Sigmoid colon (tissue), 7 donors: ENCODE results near the gene IGF2BP3. TPM values are rescaled to one million over a fixed set of nuclear protein-coding genes. Genes with fewer than 3 reads are reported as not detected.

Experiments used
- DNase-seq: peaks from one replicate; pipeline ENCODE4 v3.0.0-alpha.2; 2019
- H3K27ac ChIP-seq, 4 donors: fragments of 200-600 bp; sonication (generic); one replicate each; pipeline ENCODE4 v1.5.1; 2016 to 2019; ENCODE audit warnings: mild to moderate bottlenecking in 1 of 4
- H3K27me3 ChIP-seq, 3 donors: fragments of 200-600 bp; sonication (generic); one replicate each; pipeline ENCODE4 v1.5.1; 2019; ENCODE audit warnings: mild to moderate bottlenecking in 1 of 3
- H3K36me3 ChIP-seq, 4 donors: fragments of 200-600 bp; sonication (generic); one replicate each; pipeline ENCODE4 v1.5.1; 2016 to 2019
- H3K4me1 ChIP-seq, 4 donors: fragments of 200-600 bp; sonication (generic); one replicate each; pipeline ENCODE4 v1.5.1; 2017 to 2019
- H3K4me3 ChIP-seq, 4 donors: fragments of 200-600 bp; sonication (generic); one replicate each; pipeline ENCODE4 v1.5.1; 2017 to 2019; ENCODE audit warnings: mild to moderate bottlenecking in 2 of 4, moderate library complexity in 1 of 4
- H3K9me3 ChIP-seq, 4 donors: fragments of 200-600 bp in 3 of 4; sonication (generic) in 3 of 4; one replicate each; pipeline versions ENCODE4 v1.5.1 to v1.6.1; 2013 to 2019
- CTCF ChIP-seq, 4 experiments: fragments of 450-650 bp in 3 of 4; fragments of 200-600 bp in 1 of 4; IDR thresholded peaks; one replicate each; pipeline ENCODE4 v1.5.1; 2016 to 2019; ENCODE audit warnings: antibody characterized with exemption in 4 of 4, mild to moderate bottlenecking in 3 of 4, moderate library complexity in 2 of 4
- EP300 ChIP-seq, 4 donors: sonication (generic); formaldehyde crosslinking; IDR thresholded peaks; one replicate each; pipeline ENCODE4 v1.6.1; 2017; ENCODE audit warnings: antibody characterized with exemption in 4 of 4
- POLR2A ChIP-seq, 2 donors: fragments of 450-650 bp; IDR thresholded peaks; one replicate each; pipeline ENCODE4 v1.6.1; 2016; ENCODE audit warnings: antibody characterized with exemption in 2 of 2, mild to moderate bottlenecking in 2 of 2, moderate library complexity in 2 of 2
- POLR2AphosphoS5 ChIP-seq, 4 donors: sonication (generic); formaldehyde crosslinking; IDR thresholded peaks; one replicate each; pipeline ENCODE4 v1.6.1; 2017; ENCODE audit warnings: antibody characterized with exemption in 4 of 4
- WGBS, 2 donors: extraction: QIAGEN DNeasy Blood & Tissue Kit; methylation state at CpG; one replicate each; pipeline ENCODE4 v1.1.7; 2013; 5-methylcytosine and 5-hydroxymethylcytosine counted together
- intact Hi-C: fragments of 100-400 bp; cut with DNase I; formaldehyde crosslinking; loops from one replicate; pipeline ENCODE4 v1.15.1; 2023
- polyA plus RNA-seq, 3 donors: library from polyadenylated mRNA; stranded (reverse); fragments of 200-250 nt; gene quantifications; one replicate each; pipeline ENCODE4 v1.2.3, GENCODE V29; 2013
- total RNA-seq, 4 donors: library from RNA; depleted of rRNA; stranded (reverse); fragments of >200 nt; gene quantifications; one replicate each; pipeline ENCODE4 v1.1.0, GENCODE V29; 2016
- donor health status: healthy with polysubstance abuse.
- donor health status: Bipolar disorder and iron deficiency.
- donor health status: healthy.

IGF2BP3 gene
- total and polyA plus RNA-seq, 7 donors: under 0.01 to 1.9 (median 1.2) TPM; not detected in 2

GRCh38 chr7:23462846-23463245 lies 7.4 kb downstream of the IGF2BP3 start:
- DNase-seq: no peak
- 25 to 27% methylated on average over 2 of the region's 2 CpGs for WGBS, 2 donors
- H3K27me3 ChIP-seq: peaks cover 10 to 74% (median 26%) of the 10 kb centered on the region in 3 donors
- H3K4me3 ChIP-seq: no peak overlapping the region
- no peak overlapping the region for H3K27ac ChIP-seq
- no peaks in the 10 kb centered on the region for H3K9me3 ChIP-seq
- TF ChIP-seq POLR2A (IDR thresholded peaks at IDR 0.05) (no peak), CTCF (IDR thresholded peaks at IDR 0.05) (no peak), EP300 (IDR thresholded peaks at IDR 0.05) (no peak)
- no peaks in the 10 kb centered on the region for H3K36me3 ChIP-seq
- peaks cover 0 to 5% (median 2%) of the 10 kb centered on the region in 4 donors for H3K4me1 ChIP-seq
- intact Hi-C loops: no loop called here

GRCh38 chr7:23458044-23458443 lies 12.2 kb downstream of the IGF2BP3 start:
- Histone ChIP-seq H3K36me3 (no peaks in the 10 kb centered on the region), H3K27ac (no peak overlapping the region), H3K27me3 (peaks cover 0 to 30% (median 0%) of the 10 kb centered on the region in 3 donors), H3K4me1 (no peaks in the 10 kb centered on the region), H3K4me3 (no peak overlapping the region), H3K9me3 (no peaks in the 10 kb centered on the region)
- no peak for TF ChIP-seq CTCF (IDR thresholded peaks at IDR 0.05)
- no peak for TF ChIP-seq POLR2A (IDR thresholded peaks at IDR 0.05)
- TF ChIP-seq POLR2AphosphoS5 (IDR thresholded peaks at IDR 0.05): no peak
- TF ChIP-seq EP300 (IDR thresholded peaks at IDR 0.05): no peak
- intact Hi-C loops: no loop called here
- no peak for DNase-seq
- 86% methylated on average over 3 of the region's 3 CpGs for WGBS, 2 donors

GRCh38 chr7:23456093-23456492 lies 14.2 kb downstream of the IGF2BP3 start:
- no peak for TF ChIP-seq POLR2AphosphoS5 (IDR thresholded peaks at IDR 0.05)
- 89 to 94% methylated on average over 3 of the region's 3 CpGs for WGBS, 2 donors
- Histone ChIP-seq H3K4me3 (no peak overlapping the region), H3K36me3 (no peaks in the 10 kb centered on the region), H3K9me3 (no peaks in the 10 kb centered on the region), H3K4me1 (no peaks in the 10 kb centered on the region), H3K27me3 (peaks cover 0 to 17% (median 0%) of the 10 kb centered on the region in 3 donors), H3K27ac (no peak overlapping the region)
- intact Hi-C loops: no loop called here
- no peak for DNase-seq

GRCh38 chr7:23454881-23455526 lies 15.3 kb downstream of the IGF2BP3 start:
- Histone ChIP-seq H3K4me1 (no peaks in the 10 kb centered on the region), H3K27ac (no peak overlapping the region), H3K9me3 (no peaks in the 10 kb centered on the region), H3K36me3 (no peaks in the 10 kb centered on the region), H3K4me3 (no peak overlapping the region), H3K27me3 (peaks cover 0 to 8% (median 0%) of the 10 kb centered on the region in 3 donors)
- intact Hi-C loops: no loop called here
- DNase-seq: no peak
- WGBS, 2 donors: 81 to 90% methylated on average over 5 of the region's 5 CpGs
- TF ChIP-seq POLR2AphosphoS5 (IDR thresholded peaks at IDR 0.05) (no peak), CTCF (IDR thresholded peaks at IDR 0.05) (no peak), POLR2A (IDR thresholded peaks at IDR 0.05) (no peak), EP300 (IDR thresholded peaks at IDR 0.05) (no peak)

GRCh38 chr7:23450518-23450917 lies 19.8 kb downstream of the IGF2BP3 start:
- Histone ChIP-seq H3K4me3 (no peak overlapping the region), H3K27me3 (peaks cover 0 to 7% (median 0%) of the 10 kb centered on the region in 3 donors), H3K27ac (no peak overlapping the region), H3K4me1 (no peaks in the 10 kb centered on the region), H3K9me3 (no peaks in the 10 kb centered on the region), H3K36me3 (no peaks in the 10 kb centered on the region)
- TF ChIP-seq CTCF (IDR thresholded peaks at IDR 0.05) (no peak), EP300 (IDR thresholded peaks at IDR 0.05) (no peak), POLR2A (IDR thresholded peaks at IDR 0.05) (no peak), POLR2AphosphoS5 (IDR thresholded peaks at IDR 0.05) (no peak)
- intact Hi-C loops: no loop called here
- DNase-seq: no peak
- WGBS, 2 donors: 71 to 74% methylated on average over 6 of the region's 6 CpGs
